GM12891 (cell line): Measurements from ENCODE around the gene CHERP.

Experiments used
- POLR2A ChIP-seq: IDR thresholded peaks from 2 replicates; pipeline ENCODE4 v1.6.1; 2011; ENCODE audit warnings: low read depth, low read length, control low read depth
- POLR2AphosphoS5 ChIP-seq: IDR thresholded peaks from 2 replicates; pipeline ENCODE4 v1.6.1; 2011; ENCODE audit warnings: low read depth, low read length, control low read depth
- TAF1 ChIP-seq: IDR thresholded peaks from 2 replicates; pipeline ENCODE4 v1.6.1; 2011; ENCODE audit warnings: low read depth, low read length, control low read depth

DNA sequence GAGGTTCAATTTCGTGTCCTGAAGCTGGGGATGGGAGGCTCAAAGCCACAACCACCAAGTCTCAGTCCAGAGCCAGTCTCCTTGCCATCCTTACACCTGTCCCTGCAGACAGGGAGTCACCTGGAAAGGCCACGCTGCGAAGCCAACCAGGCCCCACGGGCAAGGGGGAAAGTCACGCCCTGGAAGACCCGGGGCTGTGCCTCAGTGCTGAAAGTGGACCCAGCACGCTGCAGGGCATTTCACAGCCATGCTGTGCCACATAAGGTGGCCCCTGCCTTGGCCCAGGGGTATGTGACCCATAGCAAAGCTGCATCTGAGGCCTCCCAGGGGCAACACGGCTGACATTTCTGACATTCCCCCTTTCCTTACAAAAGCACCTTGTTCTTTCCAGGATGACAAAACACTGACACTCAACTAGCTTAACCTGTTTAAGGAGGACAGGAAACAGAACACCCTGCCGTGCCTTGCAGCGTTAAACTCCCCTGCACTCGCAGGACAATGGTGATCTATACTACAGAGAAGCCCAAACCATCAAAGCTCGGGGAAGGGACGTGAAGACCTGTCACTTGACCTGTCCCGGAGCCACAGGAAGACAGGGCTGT is 14.8 kb downstream of the CHERP start:
- TF ChIP-seq POLR2A (no peak), TAF1 (no peak), POLR2AphosphoS5 (no peak)
